HG02610 (cell line): ENCODE data around the gene AGAP3.
A peak's percentile ranks its signal among the peaks of the same experiment; 100 is the strongest.

Source experiments
- ATAC-seq: cut with Tn5 transposase; IDR thresholded peaks from one replicate; pipeline ENCODE4 v1.9.1; 2021; ENCODE audit warnings: mild to moderate bottlenecking, moderate library complexity; ENCODE audit not compliant: unreplicated experiment

AGAP3 gene

GRCh38 chr7:151122796-151123157 is 36.5 kb downstream of the AGAP3 start:
- no peak for ATAC-seq

- ATAC-seq = no peak
These were observed 37.0 kb downstream of the AGAP3 start for GRCh38 chr7:151123158-151123821.

GRCh38 chr7:151123822-151124464 is 37.7 kb downstream of the AGAP3 start:
- peak; percentile 70 for ATAC-seq

GRCh38 chr7:151124481-151124880 is 38.2 kb downstream of the AGAP3 start:
- no peak for ATAC-seq

- ATAC-seq = no peak
These were observed 38.7 kb downstream of the AGAP3 start for GRCh38 chr7:151124899-151125399.

GRCh38 chr7:151125470-151125845 is 39.2 kb downstream of the AGAP3 start:
- no peak for ATAC-seq

- no peak for ATAC-seq
These were observed 39.7 kb downstream of the AGAP3 start for GRCh38 chr7:151125846-151126481.

- no peak for ATAC-seq
These were observed 40.3 kb downstream of the AGAP3 start for GRCh38 chr7:151126491-151127137.

GRCh38 chr7:151128144-151128543 is 41.9 kb downstream of the AGAP3 start:
- ATAC-seq = no peak

GRCh38 chr7:151128716-151129115 is 42.4 kb downstream of the AGAP3 start:
- no peak for ATAC-seq

GRCh38 chr7:151129117-151129959 is 43.1 kb downstream of the AGAP3 start:
- no peak for ATAC-seq

GRCh38 chr7:151129960-151130591 is 43.8 kb downstream of the AGAP3 start:
- no peak for ATAC-seq

GRCh38 chr7:151130741-151131157 is 44.5 kb downstream of the AGAP3 start:
- ATAC-seq = no peak

GRCh38 chr7:151131224-151131591 is 44.9 kb downstream of the AGAP3 start:
- no peak for ATAC-seq

- ATAC-seq = no peak
These were observed 45.5 kb downstream of the AGAP3 start for GRCh38 chr7:151131592-151132293.

GRCh38 chr7:151132461-151133205 is 46.4 kb downstream of the AGAP3 start:
- ATAC-seq = no peak

- no peak for ATAC-seq
These were observed 47.2 kb downstream of the AGAP3 start for GRCh38 chr7:151133266-151133985.

- no peak for ATAC-seq
These were observed 47.9 kb downstream of the AGAP3 start for GRCh38 chr7:151133986-151134742.
